Right forelimb (tissue), 1 donor: Measurements from ENCODE around the gene INF2.

Experiments
- DNase-seq: peaks from one replicate; pipeline ENCODE4 v3.0.0-alpha.2; 2018

Gene INF2

GRCh38 chr14:104754213-104754851, 64.9 kb downstream of the INF2 start:
- DNase-seq: no peak

DNA sequence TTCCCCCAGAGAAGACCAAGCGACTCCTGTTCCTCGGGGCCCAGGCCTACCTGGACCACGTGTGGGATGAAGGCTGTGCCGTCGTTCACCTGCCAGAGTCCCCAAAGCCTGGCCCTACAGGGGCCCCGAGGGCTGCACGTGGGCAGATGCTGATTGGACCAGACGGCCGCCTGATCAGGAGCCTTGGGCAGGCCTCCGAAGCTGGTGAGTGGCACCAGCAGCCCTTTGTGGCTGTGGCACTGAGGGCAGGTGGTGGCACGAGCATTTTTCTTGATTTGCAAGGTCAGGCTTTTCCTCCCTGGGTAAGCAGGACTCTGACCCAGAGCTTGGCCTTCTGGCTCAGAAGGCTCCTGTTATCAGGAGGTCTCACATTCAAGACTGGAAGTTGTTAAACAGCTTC, 66.2 kb downstream of the INF2 start:
- DNase-seq: no peak

DNA sequence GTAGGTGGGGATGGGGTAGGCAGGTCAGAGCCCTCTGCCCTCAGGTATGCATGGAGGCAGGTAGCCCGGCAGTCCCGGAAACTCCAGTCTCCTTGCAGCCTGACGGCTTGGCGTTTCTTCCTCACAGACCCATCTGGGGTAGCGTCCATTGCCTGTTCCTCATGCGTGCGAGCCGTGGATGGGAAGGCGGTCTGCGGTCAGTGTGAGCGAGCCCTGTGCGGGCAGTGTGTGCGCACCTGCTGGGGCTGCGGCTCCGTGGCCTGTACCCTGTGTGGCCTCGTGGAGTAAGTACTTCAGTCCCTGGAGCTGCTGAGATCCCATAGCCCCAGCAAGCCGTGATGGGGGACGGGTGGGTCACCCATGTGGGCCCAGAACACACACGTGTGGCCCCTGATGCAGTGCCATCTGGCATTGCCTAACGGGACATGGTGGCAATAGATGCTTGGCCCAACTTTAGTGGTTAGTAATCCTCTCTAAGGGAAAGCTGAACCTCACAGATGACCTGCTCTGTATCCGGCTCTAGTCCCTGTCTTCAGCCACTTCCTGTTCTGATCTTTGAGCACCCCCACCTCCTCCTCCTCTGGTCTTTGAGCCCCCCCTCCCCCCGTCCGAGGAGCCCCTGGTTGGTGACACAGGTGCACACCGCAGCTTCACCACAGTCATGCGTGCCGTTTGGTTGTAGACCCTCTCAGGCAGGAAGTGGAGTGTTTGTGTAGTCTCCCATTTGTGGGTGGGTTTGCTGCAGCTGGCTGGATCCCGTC, 67.2 kb downstream of the INF2 start:
- no peak for DNase-seq

DNA sequence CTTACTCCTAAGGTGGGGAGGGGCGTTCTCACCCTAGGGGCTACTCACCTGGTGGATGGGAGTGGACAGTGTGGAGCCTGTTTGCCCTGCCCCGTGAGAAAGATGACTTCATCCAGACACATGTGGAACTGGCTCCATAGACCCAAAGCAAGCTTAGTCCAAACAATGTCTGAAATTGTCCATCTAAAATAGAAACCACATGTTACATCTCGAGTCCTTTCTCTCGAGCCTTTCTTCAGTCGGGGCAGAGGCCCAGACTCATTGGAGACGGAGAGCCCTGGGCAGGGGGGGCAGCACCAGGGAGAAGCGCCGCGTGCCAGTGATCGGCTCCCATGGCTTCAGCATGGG, 67.8 kb downstream of the INF2 start:
- no peak for DNase-seq

- DNase-seq: no peak
Measured at GRCh38 chr14:104757681-104758392, 68.4 kb downstream of the INF2 start.

DNA sequence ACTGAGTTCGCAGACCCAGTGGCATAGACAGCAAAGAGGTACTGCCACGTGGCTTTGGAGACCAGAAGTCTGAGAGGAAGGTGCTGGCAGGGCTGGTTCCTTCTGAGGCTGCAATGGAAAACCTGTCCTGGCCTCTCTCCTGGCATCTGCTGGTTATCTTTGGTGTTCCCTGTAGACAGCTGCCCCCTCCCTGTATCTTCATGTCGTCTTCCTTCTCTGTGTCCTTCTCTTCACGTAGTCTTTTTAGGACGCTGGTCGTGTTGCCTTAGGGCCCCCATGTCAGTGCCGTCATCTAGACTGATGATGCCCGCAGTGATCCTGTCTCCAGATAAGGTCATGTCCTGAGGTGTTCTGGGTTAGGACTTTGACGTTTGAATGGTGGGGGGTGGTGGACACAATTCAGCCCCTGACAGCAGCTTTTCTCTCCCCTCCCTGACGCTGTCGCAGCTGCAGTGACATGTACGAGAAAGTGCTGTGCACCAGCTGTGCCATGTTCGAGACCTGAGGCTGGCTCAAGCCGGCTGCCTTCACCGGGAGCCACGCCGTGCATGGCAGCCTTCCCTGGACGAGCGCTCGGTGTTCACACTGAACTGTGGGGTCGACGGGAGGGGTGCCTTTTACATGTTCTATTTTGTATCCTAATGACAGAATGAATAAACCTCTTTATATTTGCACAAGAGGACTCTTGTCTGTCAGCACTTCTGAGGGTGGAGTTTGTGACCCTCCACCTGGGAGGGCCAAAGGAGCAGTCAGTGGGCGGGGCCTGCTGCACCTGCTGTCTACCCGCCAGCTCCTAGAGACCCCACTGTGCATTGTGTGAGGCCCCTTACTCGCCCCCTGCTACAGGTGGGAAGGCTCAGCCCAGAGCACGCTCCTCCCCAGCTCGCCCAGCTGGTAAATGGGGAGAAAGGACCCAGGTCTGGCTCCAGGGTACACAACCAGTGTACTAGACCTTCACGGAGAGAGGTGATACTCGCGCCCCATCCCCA, 69.9 kb downstream of the INF2 start:
- DNase-seq: no peak

DNA sequence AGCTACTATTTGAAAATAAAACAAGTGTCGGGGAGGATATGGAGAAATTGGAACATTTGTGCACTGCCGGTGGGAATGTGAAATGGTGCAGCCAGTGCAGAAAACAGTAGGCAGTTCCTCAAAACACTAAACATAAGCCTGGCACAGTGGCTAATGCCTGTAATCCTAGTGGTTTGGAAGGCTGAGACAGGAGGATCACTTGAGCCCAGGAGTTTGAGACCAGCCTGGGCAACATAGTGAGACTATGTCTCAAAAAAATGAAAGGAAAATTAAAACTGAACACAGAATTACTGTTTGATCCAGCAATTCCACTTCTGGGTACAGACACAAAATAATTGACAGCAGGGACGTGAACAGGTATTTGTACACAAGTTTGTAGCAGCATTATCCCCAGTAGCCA, 76.1 kb downstream of the INF2 start:
- DNase-seq: no peak

DNA sequence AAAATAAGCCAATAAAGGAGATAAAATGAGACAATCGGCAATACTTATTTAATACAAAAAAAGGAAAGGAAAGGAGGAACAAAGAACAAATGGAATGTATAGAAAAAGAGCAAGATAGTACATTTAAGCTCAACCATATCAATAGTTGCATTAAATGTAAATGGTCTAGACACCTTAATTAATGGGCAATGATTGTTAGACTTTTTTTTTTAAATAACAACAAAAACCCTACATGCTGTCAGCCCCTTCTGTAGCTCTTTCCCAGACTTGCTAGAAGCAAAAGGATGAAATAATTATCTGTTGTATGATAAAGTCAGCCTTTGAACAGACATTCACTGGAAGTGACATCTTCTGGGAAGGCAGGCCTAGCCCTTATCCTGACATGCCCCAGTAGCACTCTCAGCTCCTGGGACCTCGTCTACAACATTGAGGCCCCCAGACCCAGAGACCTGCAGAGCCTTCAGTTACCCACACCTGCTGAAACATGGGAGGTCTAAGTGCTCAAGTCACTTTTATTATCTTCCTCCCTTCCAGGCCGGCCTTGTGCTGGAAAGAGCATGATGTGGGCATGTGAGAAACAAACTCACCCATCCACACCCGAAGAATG, 76.9 kb downstream of the INF2 start:
- no peak for DNase-seq

DNA sequence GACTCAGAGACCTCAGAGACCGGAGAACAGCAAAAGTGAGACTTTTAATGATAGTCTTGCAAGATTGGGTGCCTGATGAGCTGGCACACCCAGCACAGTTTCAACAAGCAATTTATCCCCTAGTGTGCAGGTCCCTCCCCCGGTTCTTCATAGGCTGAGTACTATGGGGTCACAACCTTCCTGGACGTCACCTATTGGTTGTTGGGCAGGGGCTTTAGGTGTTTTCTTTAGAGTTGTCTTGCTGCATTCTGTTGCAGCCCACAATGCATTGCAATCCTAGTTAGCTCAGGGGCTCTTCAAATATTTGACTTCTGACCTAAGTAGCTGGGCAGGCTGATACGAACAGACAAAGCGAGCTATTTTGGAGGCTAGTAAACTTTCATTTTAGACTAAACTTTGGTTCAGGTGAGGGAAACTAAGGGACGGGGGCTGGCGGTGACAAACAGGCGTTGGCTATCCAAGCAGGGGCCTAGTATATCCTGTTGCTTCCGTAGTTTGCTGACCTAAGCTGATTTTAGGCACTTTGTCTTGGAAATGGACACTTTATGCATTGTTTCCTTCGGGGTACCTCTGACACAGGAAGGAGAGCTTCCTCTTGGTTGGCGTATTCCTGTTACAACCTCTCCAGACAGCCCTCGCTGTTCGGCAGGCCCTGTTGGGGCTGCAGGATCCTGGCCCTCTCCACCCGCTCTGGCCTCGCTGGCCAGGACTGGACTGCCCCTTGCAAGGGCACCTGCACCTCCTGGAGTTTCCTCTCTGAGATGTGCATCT, 77.6 kb downstream of the INF2 start:
- DNase-seq: no peak

- DNase-seq: no peak
Measured at GRCh38 chr14:104767634-104767918, 78.2 kb downstream of the INF2 start.

DNA sequence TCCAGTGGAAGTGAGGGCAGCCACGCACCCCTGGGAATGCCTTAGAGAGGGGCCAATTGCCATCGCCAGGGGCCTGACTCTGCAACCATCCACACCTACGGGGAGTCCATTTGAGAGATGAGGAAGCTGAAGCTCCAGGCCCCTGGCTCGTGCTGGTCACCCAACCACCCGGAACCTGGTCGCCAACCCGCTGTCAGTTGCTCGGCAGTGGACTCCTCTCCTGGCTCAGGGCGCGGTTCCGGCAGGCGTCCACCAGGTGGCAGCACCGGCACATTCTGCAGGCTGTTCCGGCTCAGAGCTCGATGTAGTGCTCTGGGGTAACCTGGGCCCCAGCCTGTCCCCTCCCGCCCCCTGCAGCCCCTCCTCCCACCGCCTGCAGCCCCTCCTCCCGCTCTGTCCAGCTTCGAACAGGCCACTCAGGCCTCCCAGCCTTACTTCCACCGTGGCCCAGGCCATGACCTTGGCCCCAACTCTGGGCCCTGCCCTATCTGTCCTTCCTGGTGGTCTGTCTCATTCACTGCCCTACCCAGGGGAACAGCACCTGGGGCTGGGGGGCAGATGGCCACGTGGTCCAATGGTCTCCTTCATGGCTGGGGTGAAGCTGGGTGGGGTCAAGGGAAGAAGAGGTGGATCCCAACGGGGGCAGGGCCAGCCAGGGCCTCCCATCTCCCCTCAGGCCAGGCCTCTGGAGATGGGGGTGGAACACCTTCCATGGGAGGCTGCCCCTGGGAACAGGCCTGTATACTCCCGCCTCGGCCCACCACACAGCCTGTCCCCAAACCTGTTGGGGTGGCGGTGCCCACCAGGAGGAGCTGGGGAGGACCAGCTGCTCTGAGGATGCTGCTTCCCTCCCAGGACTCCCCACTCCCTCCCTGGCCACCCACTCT, 79.3 kb downstream of the INF2 start:
- peak; percentile 96 for DNase-seq

- no peak for DNase-seq
Measured at GRCh38 chr14:104769324-104770071, 80.1 kb downstream of the INF2 start.

GRCh38 chr14:104770072-104770579, 80.7 kb downstream of the INF2 start:
- DNase-seq: no peak

- no peak for DNase-seq
Measured at GRCh38 chr14:104770851-104771272, 81.4 kb downstream of the INF2 start.

- no peak for DNase-seq
Measured at GRCh38 chr14:104771374-104771773, 82.0 kb downstream of the INF2 start.
